ENCODE measurements around the gene DEPDC5. TPM values are rescaled to one million over a fixed set of nuclear protein-coding genes. Genes with fewer than 3 reads are reported as not detected.

DEPDC5 gene
- total RNA-seq, 4 donors from 2014 or later = 26.6 to 94.1 (median 38.8) TPM

GRCh38 chr22:31876156-31876920 lies 122.5 kb downstream of the DEPDC5 start:
- TF ChIP-seq CTCF (IDR thresholded peaks at IDR 0.05) (no peak), POLR2A (IDR thresholded peaks at IDR 0.05) (no peak)
- H3K36me3 ChIP-seq = peaks cover 0 to 69% (median 0%) of the 10 kb centered on the region in 3 donors
- no peaks in the 10 kb centered on the region for H3K27me3 ChIP-seq
- H3K4me1 ChIP-seq = no peaks in the 10 kb centered on the region
- no peak overlapping the region for H3K4me3 ChIP-seq
- H3K27ac ChIP-seq = no peak overlapping the region
- H3K9me3 ChIP-seq = no peaks in the 10 kb centered on the region
- DNase-seq = no peak

- peaks cover 0 to 66% (median 0%) of the 10 kb centered on the region in 3 donors for H3K36me3 ChIP-seq
- TF ChIP-seq CTCF (IDR thresholded peaks at IDR 0.05) = no peak
- no peak for TF ChIP-seq POLR2A (IDR thresholded peaks at IDR 0.05)
- H3K27ac ChIP-seq = no peak overlapping the region
- H3K4me1 ChIP-seq = no peaks in the 10 kb centered on the region
- no peak overlapping the region for H3K4me3 ChIP-seq
- DNase-seq = no peak
- H3K9me3 ChIP-seq = no peaks in the 10 kb centered on the region
- no peaks in the 10 kb centered on the region for H3K27me3 ChIP-seq
Observed at GRCh38 chr22:31879585-31879984, 125.8 kb downstream of the DEPDC5 start.

- no peak for DNase-seq
- TF ChIP-seq POLR2A (IDR thresholded peaks at IDR 0.05) (no peak), CTCF (IDR thresholded peaks at IDR 0.05) (no peak)
- Histone ChIP-seq H3K36me3 (peaks cover 0 to 63% (median 0%) of the 10 kb centered on the region in 3 donors), H3K4me1 (no peaks in the 10 kb centered on the region), H3K4me3 (no peak overlapping the region), H3K27ac (no peak overlapping the region), H3K27me3 (no peaks in the 10 kb centered on the region), H3K9me3 (no peaks in the 10 kb centered on the region)
Observed at GRCh38 chr22:31881200-31881599, 127.4 kb downstream of the DEPDC5 start.

GRCh38 chr22:31881865-31882264 lies 128.0 kb downstream of the DEPDC5 start:
- Histone ChIP-seq H3K4me1 (no peaks in the 10 kb centered on the region), H3K27me3 (no peaks in the 10 kb centered on the region), H3K4me3 (no peak overlapping the region), H3K27ac (no peak overlapping the region), H3K9me3 (no peaks in the 10 kb centered on the region), H3K36me3 (peaks cover 0 to 56% (median 0%) of the 10 kb centered on the region in 3 donors)
- DNase-seq = no peak
- no peak for TF ChIP-seq CTCF (IDR thresholded peaks at IDR 0.05)
- no peak for TF ChIP-seq POLR2A (IDR thresholded peaks at IDR 0.05)

GRCh38 chr22:31882971-31883370 lies 129.2 kb downstream of the DEPDC5 start:
- DNase-seq = no peak
- no peaks in the 10 kb centered on the region for H3K4me1 ChIP-seq
- H3K27ac ChIP-seq = no peak overlapping the region
- no peaks in the 10 kb centered on the region for H3K27me3 ChIP-seq
- no peak overlapping the region for H3K4me3 ChIP-seq
- peaks cover 0 to 54% (median 0%) of the 10 kb centered on the region in 3 donors for H3K36me3 ChIP-seq
- H3K9me3 ChIP-seq = no peaks in the 10 kb centered on the region
- no peak for TF ChIP-seq CTCF (IDR thresholded peaks at IDR 0.05)
- no peak for TF ChIP-seq POLR2A (IDR thresholded peaks at IDR 0.05)

Data from Peyer's patch (tissue), 4 donors.